VCaP (cell line): ENCODE data around the gene NPAS2.

Experiments
- H3K27ac ChIP-seq: fragments of 450-650 bp; 2 replicates; pipeline ENCODE4 v1.5.1; 2017
- CTCF ChIP-seq: fragments of 450-650 bp; conservative IDR thresholded peaks from 2 replicates; pipeline ENCODE4 v1.5.1; 2017; ENCODE audit warnings: mild to moderate bottlenecking, moderate library complexity

NPAS2 gene

GRCh38 chr2:100997509-100998234 lies 177.7 kb downstream of the NPAS2 start:
- no peak for TF ChIP-seq CTCF

GRCh38 chr2:100998235-100998573 lies 178.3 kb downstream of the NPAS2 start:
- H3K27ac ChIP-seq = no peak overlapping the region
- TF ChIP-seq CTCF = no peak

More at GRCh38 chr2:100997509-100998234, 177.7 kb downstream of the NPAS2 start:
- no peak overlapping the region for H3K27ac ChIP-seq

- no peak for TF ChIP-seq CTCF
- H3K27ac ChIP-seq = no peak overlapping the region
Observed at GRCh38 chr2:100999995-101000394, 180.1 kb downstream of the NPAS2 start.

GRCh38 chr2:101001691-101002561 lies 182.0 kb downstream of the NPAS2 start, which contains the start of gene RPL31:
TSS of gene RPL31 (plus strand) at chr2:101002289. CDS start at chr2:101002702, 413 bp downstream.
- H3K27ac ChIP-seq = peak within 1 kb of the TSS; percentile 87
- TF ChIP-seq CTCF = no peak

GRCh38 chr2:101002562-101003277 lies 182.8 kb downstream of the NPAS2 start:
- H3K27ac ChIP-seq = peak overlapping the region; percentile 87
- TF ChIP-seq CTCF = no peak

- no peak for TF ChIP-seq CTCF
- H3K27ac ChIP-seq = peak overlapping the region; percentile 87
Observed at GRCh38 chr2:101003278-101003775, 183.4 kb downstream of the NPAS2 start.
